HG02943 (cell line): Measurements from ENCODE around the gene NRG3.
"Not testable (repeated sequence)": the region's sequence is repeated elsewhere in the genome, so short reads cannot be mapped to it uniquely, and the experiment has no call there.

Experiments used
- ATAC-seq: cut with Tn5 transposase; IDR thresholded peaks from one replicate; pipeline ENCODE4 v1.9.1; 2021; ENCODE audit warnings: mild to moderate bottlenecking, low read depth, moderate library complexity; ENCODE audit not compliant: unreplicated experiment

NRG3 gene

GRCh38 chr10:82643076-82643475, 768.1 kb downstream of the NRG3 start:
- ATAC-seq, result no peak

GRCh38 chr10:82643601-82644000, 768.6 kb downstream of the NRG3 start:
- no peak for ATAC-seq

- ATAC-seq, result no peak
Measured at GRCh38 chr10:82645221-82645620, 770.2 kb downstream of the NRG3 start.

GRCh38 chr10:82653244-82654155, 778.5 kb downstream of the NRG3 start:
- no peak for ATAC-seq

GRCh38 chr10:82660205-82660604, 785.2 kb downstream of the NRG3 start:
- no peak for ATAC-seq

- ATAC-seq, result no peak
Measured at GRCh38 chr10:82660986-82661385, 786.0 kb downstream of the NRG3 start.

GRCh38 chr10:82661701-82662100, 786.7 kb downstream of the NRG3 start:
- no peak for ATAC-seq

- no peak for ATAC-seq
Measured at GRCh38 chr10:82668221-82668895, 793.4 kb downstream of the NRG3 start.

- no peak for ATAC-seq
Measured at GRCh38 chr10:82674036-82674435, 799.0 kb downstream of the NRG3 start.

- ATAC-seq, result not testable (repeated sequence)
Measured at GRCh38 chr10:82677932-82678331, 802.9 kb downstream of the NRG3 start.

- ATAC-seq, result not testable (repeated sequence)
Measured at GRCh38 chr10:82678451-82678850, 803.5 kb downstream of the NRG3 start.

GRCh38 chr10:82680608-82681007, 805.6 kb downstream of the NRG3 start:
- ATAC-seq, result no peak

- no peak for ATAC-seq
Measured at GRCh38 chr10:82683945-82684344, 809.0 kb downstream of the NRG3 start.

GRCh38 chr10:82685087-82685486, 810.1 kb downstream of the NRG3 start:
- no peak for ATAC-seq

- no peak for ATAC-seq
Measured at GRCh38 chr10:82691211-82691610, 816.2 kb downstream of the NRG3 start.

GRCh38 chr10:82692458-82692857, 817.5 kb downstream of the NRG3 start:
- no peak for ATAC-seq

GRCh38 chr10:82721831-82722230, 846.8 kb downstream of the NRG3 start:
- ATAC-seq, result no peak

- no peak for ATAC-seq
Measured at GRCh38 chr10:82722273-82722672, 847.3 kb downstream of the NRG3 start.

GRCh38 chr10:82736305-82736704, 861.3 kb downstream of the NRG3 start:
- ATAC-seq, result no peak

GRCh38 chr10:82737549-82737948, 862.6 kb downstream of the NRG3 start:
- no peak for ATAC-seq

GRCh38 chr10:82738592-82738991, 863.6 kb downstream of the NRG3 start:
- no peak for ATAC-seq

- ATAC-seq, result no peak
Measured at GRCh38 chr10:82742478-82742877, 867.5 kb downstream of the NRG3 start.
